ENCODE data around the gene BEAN1. TPM values are rescaled to one million over a fixed set of nuclear protein-coding genes. Genes with fewer than 3 reads are reported as not detected.

BEAN1 gene
- total and polyA plus RNA-seq, 2 experiments from 2014 or later, result 0.07 to 0.10 TPM

GRCh38 chr16:66485376-66485775 lies 58.3 kb downstream of the BEAN1 start (continued):
- TF ChIP-seq NANOG (IDR thresholded peaks at IDR 0.05; ENCODE audit: borderline replicate concordance), result no peak

GRCh38 chr16:66486199-66486772 lies 59.2 kb downstream of the BEAN1 start:
- TF ChIP-seq, protein P1, sequence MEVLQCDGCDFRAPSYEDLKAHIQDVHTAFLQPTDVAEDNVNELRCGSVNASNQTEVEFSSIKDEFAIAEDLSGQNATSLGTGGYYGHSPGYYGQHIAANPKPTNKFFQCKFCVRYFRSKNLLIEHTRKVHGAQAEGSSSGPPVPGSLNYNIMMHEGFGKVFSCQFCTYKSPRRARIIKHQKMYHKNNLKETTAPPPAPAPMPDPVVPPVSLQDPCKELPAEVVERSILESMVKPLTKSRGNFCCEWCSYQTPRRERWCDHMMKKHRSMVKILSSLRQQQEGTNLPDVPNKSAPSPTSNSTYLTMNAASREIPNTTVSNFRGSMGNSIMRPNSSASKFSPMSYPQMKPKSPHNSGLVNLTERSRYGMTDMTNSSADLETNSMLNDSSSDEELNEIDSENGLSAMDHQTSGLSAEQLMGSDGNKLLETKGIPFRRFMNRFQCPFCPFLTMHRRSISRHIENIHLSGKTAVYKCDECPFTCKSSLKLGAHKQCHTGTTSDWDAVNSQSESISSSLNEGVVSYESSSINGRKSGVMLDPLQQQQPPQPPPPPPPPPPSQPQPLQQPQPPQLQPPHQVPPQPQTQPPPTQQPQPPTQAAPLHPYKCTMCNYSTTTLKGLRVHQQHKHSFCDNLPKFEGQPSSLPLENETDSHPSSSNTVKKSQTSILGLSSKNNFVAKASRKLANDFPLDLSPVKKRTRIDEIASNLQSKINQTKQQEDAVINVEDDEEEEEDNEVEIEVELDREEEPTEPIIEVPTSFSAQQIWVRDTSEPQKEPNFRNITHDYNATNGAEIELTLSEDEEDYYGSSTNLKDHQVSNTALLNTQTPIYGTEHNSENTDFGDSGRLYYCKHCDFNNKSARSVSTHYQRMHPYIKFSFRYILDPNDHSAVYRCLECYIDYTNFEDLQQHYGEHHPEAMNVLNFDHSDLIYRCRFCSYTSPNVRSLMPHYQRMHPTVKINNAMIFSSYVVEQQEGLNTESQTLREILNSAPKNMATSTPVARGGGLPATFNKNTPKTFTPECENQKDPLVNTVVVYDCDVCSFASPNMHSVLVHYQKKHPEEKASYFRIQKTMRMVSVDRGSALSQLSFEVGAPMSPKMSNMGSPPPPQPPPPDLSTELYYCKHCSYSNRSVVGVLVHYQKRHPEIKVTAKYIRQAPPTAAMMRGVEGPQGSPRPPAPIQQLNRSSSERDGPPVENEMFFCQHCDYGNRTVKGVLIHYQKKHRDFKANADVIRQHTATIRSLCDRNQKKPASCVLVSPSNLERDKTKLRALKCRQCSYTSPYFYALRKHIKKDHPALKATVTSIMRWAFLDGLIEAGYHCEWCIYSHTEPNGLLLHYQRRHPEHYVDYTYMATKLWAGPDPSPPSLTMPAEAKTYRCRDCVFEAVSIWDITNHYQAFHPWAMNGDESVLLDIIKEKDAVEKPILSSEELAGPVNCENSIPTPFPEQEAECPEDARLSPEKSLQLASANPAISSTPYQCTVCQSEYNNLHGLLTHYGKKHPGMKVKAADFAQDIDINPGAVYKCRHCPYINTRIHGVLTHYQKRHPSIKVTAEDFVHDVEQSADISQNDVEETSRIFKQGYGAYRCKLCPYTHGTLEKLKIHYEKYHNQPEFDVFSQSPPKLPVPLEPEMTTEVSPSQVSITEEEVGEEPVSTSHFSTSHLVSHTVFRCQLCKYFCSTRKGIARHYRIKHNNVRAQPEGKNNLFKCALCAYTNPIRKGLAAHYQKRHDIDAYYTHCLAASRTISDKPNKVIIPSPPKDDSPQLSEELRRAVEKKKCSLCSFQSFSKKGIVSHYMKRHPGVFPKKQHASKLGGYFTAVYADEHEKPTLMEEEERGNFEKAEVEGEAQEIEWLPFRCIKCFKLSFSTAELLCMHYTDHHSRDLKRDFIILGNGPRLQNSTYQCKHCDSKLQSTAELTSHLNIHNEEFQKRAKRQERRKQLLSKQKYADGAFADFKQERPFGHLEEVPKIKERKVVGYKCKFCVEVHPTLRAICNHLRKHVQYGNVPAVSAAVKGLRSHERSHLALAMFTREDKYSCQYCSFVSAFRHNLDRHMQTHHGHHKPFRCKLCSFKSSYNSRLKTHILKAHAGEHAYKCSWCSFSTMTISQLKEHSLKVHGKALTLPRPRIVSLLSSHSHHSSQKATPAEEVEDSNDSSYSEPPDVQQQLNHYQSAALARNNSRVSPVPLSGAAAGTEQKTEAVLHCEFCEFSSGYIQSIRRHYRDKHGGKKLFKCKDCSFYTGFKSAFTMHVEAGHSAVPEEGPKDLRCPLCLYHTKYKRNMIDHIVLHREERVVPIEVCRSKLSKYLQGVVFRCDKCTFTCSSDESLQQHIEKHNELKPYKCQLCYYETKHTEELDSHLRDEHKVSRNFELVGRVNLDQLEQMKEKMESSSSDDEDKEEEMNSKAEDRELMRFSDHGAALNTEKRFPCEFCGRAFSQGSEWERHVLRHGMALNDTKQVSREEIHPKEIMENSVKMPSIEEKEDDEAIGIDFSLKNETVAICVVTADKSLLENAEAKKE (CRISPR knock-in tag; IDR thresholded peaks at IDR 0.05), result no peak
- TF ChIP-seq EZH2 (IDR thresholded peaks at IDR 0.05; ENCODE audit: low read depth, unreplicated experiment) (no peak), EZH2phosphoT487 (IDR thresholded peaks at IDR 0.05; ENCODE audit: unreplicated experiment) (no peak), NANOG (IDR thresholded peaks at IDR 0.05; ENCODE audit: borderline replicate concordance) (no peak), POLR2AphosphoS5 (IDR thresholded peaks at IDR 0.05; ENCODE audit: low read depth) (no peak), STAT1 (IDR thresholded peaks at IDR 0.05; ENCODE audit: unreplicated experiment) (no peak), ZNF114 (CRISPR knock-in tag; IDR thresholded peaks at IDR 0.05) (no peak), ZNF331 (CRISPR knock-in tag; IDR thresholded peaks at IDR 0.05; ENCODE audit: low read depth) (no peak), CREB1 (CRISPR knock-in tag; IDR thresholded peaks at IDR 0.05; ENCODE audit: low read depth) (no peak), JUNB (IDR thresholded peaks at IDR 0.05; ENCODE audit: unreplicated experiment) (no peak)
- TF ChIP-seq, protein P2, sequence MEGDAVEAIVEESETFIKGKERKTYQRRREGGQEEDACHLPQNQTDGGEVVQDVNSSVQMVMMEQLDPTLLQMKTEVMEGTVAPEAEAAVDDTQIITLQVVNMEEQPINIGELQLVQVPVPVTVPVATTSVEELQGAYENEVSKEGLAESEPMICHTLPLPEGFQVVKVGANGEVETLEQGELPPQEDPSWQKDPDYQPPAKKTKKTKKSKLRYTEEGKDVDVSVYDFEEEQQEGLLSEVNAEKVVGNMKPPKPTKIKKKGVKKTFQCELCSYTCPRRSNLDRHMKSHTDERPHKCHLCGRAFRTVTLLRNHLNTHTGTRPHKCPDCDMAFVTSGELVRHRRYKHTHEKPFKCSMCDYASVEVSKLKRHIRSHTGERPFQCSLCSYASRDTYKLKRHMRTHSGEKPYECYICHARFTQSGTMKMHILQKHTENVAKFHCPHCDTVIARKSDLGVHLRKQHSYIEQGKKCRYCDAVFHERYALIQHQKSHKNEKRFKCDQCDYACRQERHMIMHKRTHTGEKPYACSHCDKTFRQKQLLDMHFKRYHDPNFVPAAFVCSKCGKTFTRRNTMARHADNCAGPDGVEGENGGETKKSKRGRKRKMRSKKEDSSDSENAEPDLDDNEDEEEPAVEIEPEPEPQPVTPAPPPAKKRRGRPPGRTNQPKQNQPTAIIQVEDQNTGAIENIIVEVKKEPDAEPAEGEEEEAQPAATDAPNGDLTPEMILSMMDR (conservative IDR thresholded peaks at IDR 0.05; ENCODE audit: low read depth in 2 of 2), result no peak
- TF ChIP-seq, protein P3, sequence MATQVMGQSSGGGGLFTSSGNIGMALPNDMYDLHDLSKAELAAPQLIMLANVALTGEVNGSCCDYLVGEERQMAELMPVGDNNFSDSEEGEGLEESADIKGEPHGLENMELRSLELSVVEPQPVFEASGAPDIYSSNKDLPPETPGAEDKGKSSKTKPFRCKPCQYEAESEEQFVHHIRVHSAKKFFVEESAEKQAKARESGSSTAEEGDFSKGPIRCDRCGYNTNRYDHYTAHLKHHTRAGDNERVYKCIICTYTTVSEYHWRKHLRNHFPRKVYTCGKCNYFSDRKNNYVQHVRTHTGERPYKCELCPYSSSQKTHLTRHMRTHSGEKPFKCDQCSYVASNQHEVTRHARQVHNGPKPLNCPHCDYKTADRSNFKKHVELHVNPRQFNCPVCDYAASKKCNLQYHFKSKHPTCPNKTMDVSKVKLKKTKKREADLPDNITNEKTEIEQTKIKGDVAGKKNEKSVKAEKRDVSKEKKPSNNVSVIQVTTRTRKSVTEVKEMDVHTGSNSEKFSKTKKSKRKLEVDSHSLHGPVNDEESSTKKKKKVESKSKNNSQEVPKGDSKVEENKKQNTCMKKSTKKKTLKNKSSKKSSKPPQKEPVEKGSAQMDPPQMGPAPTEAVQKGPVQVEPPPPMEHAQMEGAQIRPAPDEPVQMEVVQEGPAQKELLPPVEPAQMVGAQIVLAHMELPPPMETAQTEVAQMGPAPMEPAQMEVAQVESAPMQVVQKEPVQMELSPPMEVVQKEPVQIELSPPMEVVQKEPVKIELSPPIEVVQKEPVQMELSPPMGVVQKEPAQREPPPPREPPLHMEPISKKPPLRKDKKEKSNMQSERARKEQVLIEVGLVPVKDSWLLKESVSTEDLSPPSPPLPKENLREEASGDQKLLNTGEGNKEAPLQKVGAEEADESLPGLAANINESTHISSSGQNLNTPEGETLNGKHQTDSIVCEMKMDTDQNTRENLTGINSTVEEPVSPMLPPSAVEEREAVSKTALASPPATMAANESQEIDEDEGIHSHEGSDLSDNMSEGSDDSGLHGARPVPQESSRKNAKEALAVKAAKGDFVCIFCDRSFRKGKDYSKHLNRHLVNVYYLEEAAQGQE (IDR thresholded peaks at IDR 0.05; ENCODE audit: unreplicated experiment), result no peak
- TF ChIP-seq, protein P4, sequence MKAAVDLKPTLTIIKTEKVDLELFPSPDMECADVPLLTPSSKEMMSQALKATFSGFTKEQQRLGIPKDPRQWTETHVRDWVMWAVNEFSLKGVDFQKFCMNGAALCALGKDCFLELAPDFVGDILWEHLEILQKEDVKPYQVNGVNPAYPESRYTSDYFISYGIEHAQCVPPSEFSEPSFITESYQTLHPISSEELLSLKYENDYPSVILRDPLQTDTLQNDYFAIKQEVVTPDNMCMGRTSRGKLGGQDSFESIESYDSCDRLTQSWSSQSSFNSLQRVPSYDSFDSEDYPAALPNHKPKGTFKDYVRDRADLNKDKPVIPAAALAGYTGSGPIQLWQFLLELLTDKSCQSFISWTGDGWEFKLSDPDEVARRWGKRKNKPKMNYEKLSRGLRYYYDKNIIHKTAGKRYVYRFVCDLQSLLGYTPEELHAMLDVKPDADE (IDR thresholded peaks at IDR 0.05), result no peak
- no peak overlapping the region for H3K4me3 Mint-ChIP-seq
- H3K36me3 Mint-ChIP-seq (ENCODE audit: low read depth), result no peaks in the 10 kb centered on the region; the same call in 1 of the 3 replicates
- Histone ChIP-seq H3K9me2 (ENCODE audit: insufficient read depth) (no peaks in the 10 kb centered on the region), H3K27ac (ENCODE audit: low read depth) (no peak overlapping the region), H3K27me3 (ENCODE audit: insufficient read depth) (no peaks in the 10 kb centered on the region), H3K79me2 (replicated peaks; ENCODE audit: insufficient read depth) (no peaks in the 10 kb centered on the region), H3K36me3 (ENCODE audit: insufficient read depth) (no peaks in the 10 kb centered on the region), H3K4me3 (no peak overlapping the region), H3F3A (replicated peaks; ENCODE audit: low read depth) (no peaks in the 10 kb centered on the region), H3K4me2 (no peak overlapping the region), H3K4me1 (ENCODE audit: insufficient read depth) (no peaks in the 10 kb centered on the region), H4K20me1 (replicated peaks; ENCODE audit: insufficient read depth) (no peaks in the 10 kb centered on the region), H2AFZ (no peak overlapping the region)
- ATAC-seq (no peak), DNase-seq (ENCODE audit: low spot score) (no peak)
- H3K27me3 Mint-ChIP-seq (ENCODE audit: insufficient read depth, low read depth, poor library complexity), result peaks cover 6% of the 10 kb centered on the region
- H3K27ac Mint-ChIP-seq, result no peak overlapping the region
- peaks cover 7% of the 10 kb centered on the region for H3K4me1 Mint-ChIP-seq
- peaks cover 13% of the 10 kb centered on the region; the same call in 2 of the 3 replicates for H3K9me3 Mint-ChIP-seq

All from GM23338 (cell line).